Measurements from ENCODE around the gene PDE9A. TPM values are rescaled to one million over a fixed set of nuclear protein-coding genes. Genes with fewer than 3 reads are reported as not detected.

PDE9A gene
- polyA plus RNA-seq, 1 experiment = 0.14 TPM

DNA sequence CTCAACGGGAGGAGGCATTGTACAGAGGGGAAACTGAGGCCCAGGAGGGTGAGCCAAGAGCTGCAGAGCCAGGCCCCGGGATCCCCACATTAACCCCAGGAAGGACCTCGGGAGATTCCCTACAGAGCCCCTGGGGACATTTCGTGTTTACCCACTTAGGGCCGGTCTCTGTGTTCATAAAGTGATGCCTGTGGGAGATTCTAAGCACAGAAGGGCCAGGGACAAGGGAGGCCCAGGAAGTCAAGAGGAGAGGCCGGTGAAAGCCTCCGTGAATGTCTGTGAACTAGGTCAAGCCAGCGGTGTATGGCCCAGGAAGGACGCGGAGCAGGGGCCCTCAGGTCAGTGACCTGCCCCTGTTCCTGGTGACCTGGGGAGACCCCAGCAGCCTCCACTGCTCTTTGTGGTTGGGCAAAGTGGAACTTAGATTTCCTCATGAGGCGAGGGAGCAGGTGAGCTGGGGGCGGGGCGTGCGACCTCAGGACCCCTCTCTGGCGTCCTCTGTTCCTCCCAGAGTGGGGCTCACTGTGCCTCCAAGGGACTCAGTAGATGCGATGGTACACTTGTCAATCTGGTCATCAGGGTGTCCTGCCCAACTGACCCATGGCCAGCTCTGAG is 34.9 kb downstream of the PDE9A start:
- no peak for DNase-seq (ENCODE audit: low read depth, low spot score)
- TF ChIP-seq, protein P1, sequence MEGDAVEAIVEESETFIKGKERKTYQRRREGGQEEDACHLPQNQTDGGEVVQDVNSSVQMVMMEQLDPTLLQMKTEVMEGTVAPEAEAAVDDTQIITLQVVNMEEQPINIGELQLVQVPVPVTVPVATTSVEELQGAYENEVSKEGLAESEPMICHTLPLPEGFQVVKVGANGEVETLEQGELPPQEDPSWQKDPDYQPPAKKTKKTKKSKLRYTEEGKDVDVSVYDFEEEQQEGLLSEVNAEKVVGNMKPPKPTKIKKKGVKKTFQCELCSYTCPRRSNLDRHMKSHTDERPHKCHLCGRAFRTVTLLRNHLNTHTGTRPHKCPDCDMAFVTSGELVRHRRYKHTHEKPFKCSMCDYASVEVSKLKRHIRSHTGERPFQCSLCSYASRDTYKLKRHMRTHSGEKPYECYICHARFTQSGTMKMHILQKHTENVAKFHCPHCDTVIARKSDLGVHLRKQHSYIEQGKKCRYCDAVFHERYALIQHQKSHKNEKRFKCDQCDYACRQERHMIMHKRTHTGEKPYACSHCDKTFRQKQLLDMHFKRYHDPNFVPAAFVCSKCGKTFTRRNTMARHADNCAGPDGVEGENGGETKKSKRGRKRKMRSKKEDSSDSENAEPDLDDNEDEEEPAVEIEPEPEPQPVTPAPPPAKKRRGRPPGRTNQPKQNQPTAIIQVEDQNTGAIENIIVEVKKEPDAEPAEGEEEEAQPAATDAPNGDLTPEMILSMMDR (IDR thresholded peaks at IDR 0.05; ENCODE audit: low read depth, low read length) = no peak
- no peak overlapping the region for H3K4me3 ChIP-seq (ENCODE audit: low read depth, low read length)
- H3K27ac ChIP-seq (ENCODE audit: low read depth, low read length) = no peak overlapping the region
- CTCF ChIA-PET = no interaction called here
- POLR2A ChIA-PET = no interaction called here
- H3K9me3 ChIP-seq (ENCODE audit: control insufficient read depth, insufficient read depth, low read length) = peaks cover 49% of the 10 kb centered on the region
- no peaks in the 10 kb centered on the region for H3K27me3 ChIP-seq (ENCODE audit: control insufficient read depth, insufficient read depth, low read length)

DNA sequence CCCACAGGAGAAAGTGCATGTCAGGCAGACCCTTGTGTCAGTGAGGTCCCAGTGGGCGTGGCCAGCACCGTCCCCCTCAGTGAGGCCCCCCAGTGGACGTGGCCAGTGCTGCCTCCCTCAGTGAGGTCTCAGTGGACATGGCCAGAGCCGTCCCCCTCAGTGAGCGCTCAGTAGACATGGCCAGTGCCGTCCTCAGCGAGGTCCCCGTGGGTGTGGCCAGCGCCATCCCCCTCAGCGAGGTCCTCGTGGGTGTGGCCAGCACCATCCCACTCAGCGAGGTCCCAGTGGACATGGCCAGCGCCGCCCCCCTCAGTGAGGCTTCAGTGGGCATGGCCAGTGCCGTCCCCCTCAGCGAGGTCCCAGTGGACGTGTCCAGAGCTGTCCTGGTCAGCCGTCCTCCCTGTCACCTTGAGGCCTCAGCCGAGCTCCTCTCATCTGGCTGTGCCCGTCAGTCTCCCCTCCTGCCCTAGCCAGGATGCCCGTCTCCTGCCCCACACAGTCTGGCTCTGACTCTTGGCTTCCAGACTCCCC is 35.5 kb downstream of the PDE9A start:
- no peak for DNase-seq (ENCODE audit: low read depth, low spot score)
- CTCF ChIA-PET = no interaction called here
- POLR2A ChIA-PET = no interaction called here

DNA sequence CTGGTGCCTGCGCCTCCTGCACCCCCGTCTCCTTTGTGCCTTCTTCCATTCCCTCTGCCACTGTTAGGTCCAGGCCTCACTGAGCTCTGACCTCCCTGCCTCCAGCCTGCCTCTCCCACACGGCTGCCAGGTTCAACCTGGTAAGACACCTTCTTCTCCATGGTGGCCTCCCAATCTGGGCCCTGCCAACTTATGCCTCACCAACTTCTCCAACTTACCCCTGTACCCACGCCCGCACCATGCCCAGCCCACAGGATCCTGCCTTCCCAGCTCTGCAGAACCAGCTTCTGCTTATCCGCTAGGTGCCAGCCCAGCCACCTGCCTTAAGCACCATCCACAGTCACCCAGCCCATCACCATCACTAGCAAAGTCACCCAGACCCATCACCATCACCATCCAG is 37.2 kb downstream of the PDE9A start:
- no peak for DNase-seq (ENCODE audit: low read depth, low spot score)
- TF ChIP-seq, protein P1 (IDR thresholded peaks at IDR 0.05; ENCODE audit: low read depth, low read length) = no peak
- Histone ChIP-seq H3K27me3 (ENCODE audit: control insufficient read depth, insufficient read depth, low read length) (no peaks in the 10 kb centered on the region), H3K27ac (ENCODE audit: low read depth, low read length) (no peak overlapping the region), H3K9me3 (ENCODE audit: control insufficient read depth, insufficient read depth, low read length) (peaks cover 42% of the 10 kb centered on the region), H3K4me3 (ENCODE audit: low read depth, low read length) (no peak overlapping the region)
- CTCF ChIA-PET = no interaction called here
- POLR2A ChIA-PET = no interaction called here

More for the DNA sequence above, 35.5 kb downstream of the PDE9A start:
- Histone ChIP-seq H3K4me3 (ENCODE audit: low read depth, low read length) (no peak overlapping the region), H3K27ac (ENCODE audit: low read depth, low read length) (no peak overlapping the region), H3K9me3 (ENCODE audit: control insufficient read depth, insufficient read depth, low read length) (peaks cover 49% of the 10 kb centered on the region), H3K27me3 (ENCODE audit: control insufficient read depth, insufficient read depth, low read length) (no peaks in the 10 kb centered on the region)
- TF ChIP-seq, protein P1 (IDR thresholded peaks at IDR 0.05; ENCODE audit: low read depth, low read length) = no peak

DNA sequence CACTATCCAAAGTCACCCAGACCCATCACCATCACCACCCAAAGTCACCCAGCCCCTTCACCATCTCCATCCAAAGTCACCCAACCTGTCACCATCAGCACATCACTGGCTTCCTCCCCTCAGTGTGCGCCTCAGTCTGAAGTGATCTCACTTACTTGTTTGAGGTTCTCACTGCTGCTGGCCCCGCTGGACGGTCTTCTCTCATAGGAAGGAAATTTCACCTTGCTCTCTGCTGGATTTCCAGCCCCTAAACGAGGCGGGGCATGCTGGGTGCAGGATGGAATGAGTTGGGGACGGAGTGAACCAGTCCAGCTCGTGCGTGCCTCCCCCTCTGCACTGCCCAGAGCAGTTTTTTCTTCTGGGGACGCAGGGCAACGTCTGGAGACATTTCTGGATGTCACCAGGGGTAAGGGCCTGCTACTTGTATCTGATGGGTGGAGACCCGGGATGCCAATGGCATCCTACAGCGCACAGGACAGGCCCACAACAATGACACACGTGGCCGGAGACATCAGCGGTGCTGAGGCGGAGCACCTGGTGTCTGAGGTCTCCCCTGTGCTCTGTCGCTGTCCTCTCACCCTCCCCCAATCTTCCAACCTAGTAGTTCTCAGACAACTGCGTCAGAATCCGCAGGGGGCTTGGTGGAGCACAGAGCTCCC is 38.6 kb downstream of the PDE9A start:
- Histone ChIP-seq H3K4me3 (ENCODE audit: low read depth, low read length) (no peak overlapping the region), H3K27ac (ENCODE audit: low read depth, low read length) (no peak overlapping the region), H3K27me3 (ENCODE audit: control insufficient read depth, insufficient read depth, low read length) (no peaks in the 10 kb centered on the region), H3K9me3 (ENCODE audit: control insufficient read depth, insufficient read depth, low read length) (peaks cover 44% of the 10 kb centered on the region)
- no peak for DNase-seq (ENCODE audit: low read depth, low spot score)
- TF ChIP-seq, protein P1 (IDR thresholded peaks at IDR 0.05; ENCODE audit: low read depth, low read length) = no peak
- CTCF ChIA-PET = no interaction called here
- POLR2A ChIA-PET = no interaction called here

DNA sequence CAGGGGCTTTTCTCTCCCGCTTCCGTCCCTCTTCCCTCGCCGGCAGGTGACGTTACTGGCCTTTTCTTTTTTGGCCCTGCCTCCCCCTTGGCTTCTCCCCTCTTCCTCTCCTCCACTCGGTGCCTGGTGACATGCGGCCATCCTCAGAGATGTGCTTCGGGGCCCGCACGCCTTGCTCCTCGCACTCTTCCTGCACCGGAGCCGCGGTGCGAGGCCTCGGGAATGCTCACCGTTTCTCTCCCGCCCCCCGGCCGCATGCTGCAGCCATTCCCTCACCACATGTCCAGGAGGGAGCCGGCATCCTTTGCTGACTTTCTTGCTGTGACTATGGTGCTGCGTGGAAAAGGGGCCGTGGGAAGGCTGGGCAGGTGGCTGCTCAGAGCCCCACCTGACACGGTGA is 39.3 kb downstream of the PDE9A start:
- Histone ChIP-seq H3K27ac (ENCODE audit: low read depth, low read length) (no peak overlapping the region), H3K27me3 (ENCODE audit: control insufficient read depth, insufficient read depth, low read length) (no peaks in the 10 kb centered on the region), H3K9me3 (ENCODE audit: control insufficient read depth, insufficient read depth, low read length) (peaks cover 42% of the 10 kb centered on the region), H3K4me3 (ENCODE audit: low read depth, low read length) (no peak overlapping the region)
- CTCF ChIA-PET = no interaction called here
- POLR2A ChIA-PET = no interaction called here
- TF ChIP-seq, protein P1 (IDR thresholded peaks at IDR 0.05; ENCODE audit: low read depth, low read length) = no peak
- no peak for DNase-seq (ENCODE audit: low read depth, low spot score)
